SK-N-DZ (cell line): Measurements from ENCODE around the gene ENO2.

Source experiments
- DNase-seq: peaks from one replicate; pipeline ENCODE4 v3.0.0-alpha.2; 2015; ENCODE audit warnings: low spot score
- small RNA-seq, 2 experiments: library from RNA; depleted of rRNA; stranded (forward); fragments of <200 nt; gene quantifications; one replicate each; pipeline ENCODE3, GENCODE V24; 2014

The ENO2 gene

GRCh38 chr12:6960593-6961277, 46.4 kb downstream of the ENO2 start:
- DNase-seq = no peak

DNA sequence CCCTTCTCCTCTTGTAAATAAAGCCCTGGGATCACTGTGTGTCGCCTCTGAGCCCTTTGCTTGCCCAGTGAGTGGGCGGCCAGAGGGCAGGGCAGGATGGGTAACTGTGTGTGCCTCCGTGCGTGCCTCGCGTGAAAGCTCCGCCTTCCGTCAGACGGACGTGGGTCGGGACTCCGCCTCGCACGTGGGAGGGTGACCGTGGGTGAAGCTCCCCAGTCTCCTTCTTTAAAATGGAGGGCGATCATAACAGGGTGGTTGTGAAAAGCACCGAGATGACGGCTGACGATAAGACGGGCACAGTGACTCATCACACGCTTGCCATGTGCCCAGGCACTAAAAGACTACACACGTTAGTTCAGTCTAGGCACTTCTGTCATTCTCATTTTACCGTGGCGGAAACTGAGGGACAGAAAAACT, 46.9 kb downstream of the ENO2 start:
- no peak for DNase-seq

- peak; percentile 88 for DNase-seq
Measured at GRCh38 chr12:6961695-6962284, 47.4 kb downstream of the ENO2 start.

- DNase-seq = no peak
Measured at GRCh38 chr12:6962285-6963015, 48.1 kb downstream of the ENO2 start.

- peak; percentile 6 for DNase-seq
Measured at GRCh38 chr12:6963016-6963731, 48.8 kb downstream of the ENO2 start.

GRCh38 chr12:6963791-6964413, 49.5 kb downstream of the ENO2 start:
- peak; percentile 15 for DNase-seq

- no peak for DNase-seq
Measured at GRCh38 chr12:6964605-6965025, 50.2 kb downstream of the ENO2 start.

DNA sequence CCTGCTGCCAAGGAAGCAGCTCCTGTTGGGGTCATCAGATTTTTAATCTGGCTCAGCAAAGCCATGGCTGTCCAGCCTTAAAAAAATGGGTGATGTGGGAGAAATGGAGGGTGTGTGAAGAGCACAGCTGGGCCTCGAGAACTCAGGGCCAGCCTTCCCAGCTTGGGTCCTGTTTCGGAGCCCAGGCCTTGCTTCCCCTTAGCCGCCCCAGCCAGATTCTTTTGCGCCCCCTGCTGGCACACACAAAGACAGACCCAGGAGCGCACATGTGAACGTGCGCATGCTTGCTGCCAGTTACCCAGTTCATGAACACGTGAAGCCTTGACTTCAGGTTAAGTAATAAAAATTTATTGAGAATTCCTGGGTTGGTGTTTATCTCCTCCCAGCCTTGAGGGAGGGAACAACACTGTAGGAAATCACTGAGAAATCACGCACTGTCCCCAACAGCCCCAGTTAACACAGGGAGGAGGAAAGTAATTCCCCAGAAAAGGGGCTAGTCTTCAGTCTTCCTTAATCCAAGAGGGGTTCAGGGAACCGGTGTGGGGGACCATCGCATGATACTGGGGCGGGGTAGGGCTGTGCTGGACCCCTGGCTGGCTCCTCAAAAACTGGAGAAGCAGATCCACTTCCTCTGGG, 50.8 kb downstream of the ENO2 start:
- peak; percentile 80 for DNase-seq

- peak; percentile 13 for DNase-seq
Measured at GRCh38 chr12:6965714-6966113, 51.3 kb downstream of the ENO2 start.

- DNase-seq = no peak
Measured at GRCh38 chr12:6966351-6966750, 52.0 kb downstream of the ENO2 start.

- no peak for DNase-seq
Measured at GRCh38 chr12:6967651-6968100, 53.3 kb downstream of the ENO2 start.

DNA sequence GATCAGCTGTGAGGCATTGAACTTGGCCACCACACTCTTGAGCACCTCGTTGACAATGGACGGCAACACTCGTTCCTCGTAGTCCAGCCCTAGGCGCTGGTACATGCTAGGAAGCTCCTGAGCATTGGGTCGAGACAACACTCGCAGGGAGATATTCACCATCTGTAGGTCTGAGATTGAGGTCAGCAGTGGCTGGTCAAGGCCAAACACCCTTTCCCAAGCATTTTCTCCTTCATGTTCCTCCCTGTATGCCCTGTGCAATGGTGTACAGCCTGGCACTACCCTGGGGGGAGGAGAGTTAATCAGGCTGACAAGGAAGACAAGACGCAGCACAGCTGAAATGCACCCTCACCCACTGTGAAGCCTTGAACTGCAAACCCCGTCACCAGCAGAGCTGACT, 54.0 kb downstream of the ENO2 start:
- DNase-seq = no peak

GRCh38 chr12:6970096-6970527, 55.7 kb downstream of the ENO2 start:
- DNase-seq = no peak

Small RNA genes lying within 50 kb of the gene (small RNA-seq; reads per million reads assigned to genes)
- 0.10 to 4.9 reads per million in 2 experiments for gene MIR141
- 0.13 to 0.58 reads per million in 2 experiments for gene MIR200C
- 0 reads per million in 2 experiments for gene RNU7-1
- gene SCARNA12 = 0.35 to 2.3 reads per million in 2 experiments
